Left lobe of liver (tissue), 2 donors: ENCODE measurements around the gene MYH11. TPM values are rescaled to one million over a fixed set of nuclear protein-coding genes. Genes with fewer than 3 reads are reported as not detected.

ENCODE experiments used
- ATAC-seq: fragments of 200-7000 bp; cut with Tn5 transposase; one replicate; pipeline ENCODE4 v1.9.1; 2020; ENCODE audit warnings: mild to moderate bottlenecking, moderate library complexity
- DNase-seq: peaks from one replicate; pipeline ENCODE4 v3.0.0-alpha.2; 2020; ENCODE audit warnings: low spot score
- total RNA-seq: library from RNA; stranded (reverse); gene quantifications from one replicate; pipeline ENCODE4 v1.2.1, GENCODE V29; 2021
- donor health status: DM: no; HTN: no; CAD: no; lungs with moderate emphysema.
- donor health status: DM: no; HTN: yes; CAD: no.

The MYH11 gene
- 2.7 TPM for total RNA-seq

DNA sequence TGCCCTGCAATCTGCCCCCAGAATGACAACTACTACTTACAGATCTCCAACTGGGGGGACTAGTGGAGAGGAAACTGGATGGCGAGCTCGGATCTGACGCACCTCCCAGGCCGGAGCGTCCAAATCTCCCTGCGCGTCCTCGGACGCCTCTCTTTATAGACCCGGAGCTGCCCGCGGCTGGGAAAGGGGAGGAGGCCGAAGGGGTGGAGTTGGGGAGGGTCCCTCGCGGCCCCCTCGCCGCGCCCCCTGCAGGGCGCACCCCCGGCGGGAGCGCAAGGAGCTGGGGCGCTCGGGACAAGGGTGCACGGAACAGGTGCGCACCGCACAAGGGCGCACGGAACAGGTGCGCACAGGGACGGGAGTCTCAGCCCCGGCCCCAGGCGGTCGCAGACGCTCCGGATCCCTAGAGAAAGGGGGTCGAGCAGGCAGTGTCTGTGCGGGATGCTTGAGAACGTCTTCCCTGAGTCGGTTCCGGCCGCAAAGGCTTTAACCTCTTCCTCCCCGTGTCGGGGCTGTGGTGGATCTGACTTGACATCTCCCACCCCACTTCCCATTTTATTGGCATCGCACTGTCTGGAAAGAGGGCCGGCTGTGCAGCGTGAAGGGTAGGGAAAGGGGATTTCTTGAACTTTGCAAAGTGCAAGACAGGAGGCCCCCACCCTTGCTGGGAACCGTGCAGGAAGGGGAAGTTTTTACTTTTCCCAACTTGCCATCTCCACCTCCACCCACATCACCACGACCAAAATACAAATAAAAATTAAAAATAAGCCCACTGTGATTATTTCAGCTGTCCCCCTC lies at the start of gene MYH11:
TSS of gene MYH11 (minus strand) at position 128 of the 798 bp plus-strand sequence. CDS start 18,776 bp downstream, outside the sequence.
- ATAC-seq (no peak), DNase-seq (no peak)

DNA sequence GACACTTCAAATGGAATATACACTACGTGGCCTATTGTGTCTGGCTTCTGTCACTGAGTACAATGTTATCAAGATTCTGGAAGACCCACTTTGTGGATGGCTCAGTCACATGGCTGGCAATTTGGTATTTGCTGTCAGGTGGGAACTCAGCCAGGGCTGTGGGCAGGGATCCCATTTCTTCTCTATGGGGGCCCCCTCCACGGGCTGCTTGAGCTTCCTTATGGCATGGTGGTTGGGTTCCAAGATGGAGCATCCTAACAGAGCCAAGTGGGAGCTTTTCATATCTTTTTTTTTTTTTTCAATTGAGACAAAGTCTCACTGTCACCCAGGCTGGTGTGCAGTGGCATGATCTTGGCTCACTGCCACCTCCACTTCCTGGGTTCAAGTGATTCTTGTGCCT lies 49.6 kb upstream of the MYH11 start:
- ATAC-seq (no peak), DNase-seq (no peak)

DNA sequence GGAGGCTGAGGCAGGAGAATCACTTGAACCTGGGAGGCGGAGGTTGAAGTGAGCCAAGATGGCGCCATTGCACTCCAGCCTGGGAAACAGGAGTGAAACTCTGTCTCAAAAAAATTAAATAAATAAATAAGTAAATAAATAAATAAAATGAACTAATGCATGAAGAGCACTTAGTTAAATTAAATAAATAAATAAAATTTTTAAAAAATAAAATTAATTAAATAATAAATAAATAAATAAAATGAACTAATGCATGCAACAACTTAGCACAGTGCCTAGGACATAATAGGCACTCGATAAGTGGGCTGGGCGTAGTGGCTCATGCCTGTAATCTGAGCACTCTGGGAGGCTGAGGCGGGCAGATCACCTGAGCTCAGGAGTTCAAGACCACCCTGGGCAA lies 47.1 kb upstream of the MYH11 start:
- ATAC-seq (no peak), DNase-seq (no peak)

DNA sequence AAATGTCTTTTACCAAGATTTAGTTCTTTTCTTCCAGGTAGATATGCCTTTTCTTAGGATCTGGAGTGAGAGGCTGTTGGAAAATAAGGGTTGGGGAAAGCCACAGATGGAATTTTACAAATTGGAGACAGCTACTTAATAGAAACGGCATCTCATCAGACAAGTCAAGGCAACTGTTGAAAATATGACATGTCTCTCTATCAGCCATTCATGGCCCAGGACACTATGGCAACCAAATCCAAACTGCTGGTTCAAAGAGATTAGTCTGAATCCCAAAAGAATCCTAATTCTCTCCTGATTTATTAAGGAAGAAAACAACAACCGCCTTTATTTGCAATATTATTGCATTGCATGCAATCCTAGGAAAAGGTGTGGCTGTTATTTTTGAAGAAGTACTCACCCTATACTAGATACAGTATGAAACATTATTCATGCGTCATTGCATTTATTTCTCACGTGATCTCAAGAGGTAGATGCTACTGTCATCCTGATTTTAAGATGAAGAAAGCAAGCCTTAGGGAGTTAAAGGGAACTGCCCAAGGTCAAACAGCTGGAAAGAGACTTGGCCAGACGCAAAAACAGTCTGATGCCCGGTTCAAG lies 44.2 kb upstream of the MYH11 start:
- DNase-seq = no peak
- no peak for ATAC-seq

DNA sequence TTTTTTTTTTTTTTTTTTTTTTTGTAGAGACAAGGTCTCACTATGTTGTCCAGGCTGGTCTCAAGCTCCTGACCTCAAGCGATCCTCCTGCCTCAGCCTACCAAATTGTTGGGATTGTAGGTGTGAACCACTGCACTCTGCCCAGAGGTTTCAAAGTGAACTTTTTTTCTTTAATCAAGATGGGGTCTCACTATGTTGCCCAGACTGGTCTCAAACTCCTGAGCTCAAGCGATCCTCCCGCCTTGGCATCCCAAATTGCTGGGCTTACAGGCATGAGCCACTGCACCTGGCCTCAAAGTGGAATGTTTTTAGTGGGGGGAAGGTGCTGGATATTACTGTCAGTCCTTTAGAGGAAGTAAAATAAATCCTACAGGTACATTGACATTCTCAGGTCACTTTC lies 43.5 kb upstream of the MYH11 start:
- DNase-seq (no peak), ATAC-seq (no peak)

DNA sequence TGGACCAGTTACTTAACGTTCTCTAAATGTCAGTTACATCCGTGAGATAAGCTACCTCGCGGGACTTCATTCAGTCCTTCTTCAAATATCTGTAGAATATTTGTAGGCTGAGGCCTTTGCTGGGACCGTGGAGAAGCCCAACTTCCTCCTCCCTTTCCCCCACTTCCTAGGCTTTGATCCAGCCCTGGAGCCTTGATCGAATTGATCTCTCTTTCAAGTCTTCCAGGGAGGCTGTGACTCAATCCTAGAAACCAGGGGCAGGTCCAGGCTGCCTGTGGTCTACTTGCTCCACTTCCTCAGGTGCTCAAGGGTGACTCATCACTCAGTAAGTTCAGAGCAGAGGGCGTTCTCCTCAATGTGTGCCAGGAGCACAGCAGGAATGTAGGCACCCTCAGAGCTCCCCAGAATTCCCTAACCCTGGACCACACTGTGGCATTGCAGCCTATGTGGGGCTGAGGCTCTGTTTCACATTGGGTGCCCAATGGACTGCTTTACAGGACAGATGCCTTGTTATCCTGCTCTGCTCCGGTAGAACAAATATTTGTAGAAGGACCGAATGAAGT lies 42.8 kb upstream of the MYH11 start:
- ATAC-seq = peak; percentile 23
- DNase-seq = no peak

DNA sequence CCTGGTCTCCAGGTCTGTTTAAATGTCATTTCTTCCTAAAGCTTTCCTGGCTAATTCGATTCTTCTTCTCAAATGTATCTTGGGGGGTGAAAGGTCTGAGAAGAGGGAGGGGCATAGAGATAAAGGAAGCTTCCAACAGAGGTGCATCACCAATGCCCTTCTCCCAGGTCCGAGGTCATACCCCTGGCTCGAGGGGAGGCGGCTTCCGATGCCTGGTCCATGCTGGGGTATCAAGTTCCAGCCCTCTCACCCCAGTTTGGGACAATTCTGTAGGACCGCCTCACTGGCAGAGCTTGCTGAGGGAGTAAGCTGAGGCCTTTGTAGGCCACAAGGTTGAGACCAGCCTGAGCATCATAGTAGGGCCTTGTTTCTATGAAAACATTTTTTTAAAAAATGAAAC lies 41.8 kb upstream of the MYH11 start:
- no peak for ATAC-seq

DNA sequence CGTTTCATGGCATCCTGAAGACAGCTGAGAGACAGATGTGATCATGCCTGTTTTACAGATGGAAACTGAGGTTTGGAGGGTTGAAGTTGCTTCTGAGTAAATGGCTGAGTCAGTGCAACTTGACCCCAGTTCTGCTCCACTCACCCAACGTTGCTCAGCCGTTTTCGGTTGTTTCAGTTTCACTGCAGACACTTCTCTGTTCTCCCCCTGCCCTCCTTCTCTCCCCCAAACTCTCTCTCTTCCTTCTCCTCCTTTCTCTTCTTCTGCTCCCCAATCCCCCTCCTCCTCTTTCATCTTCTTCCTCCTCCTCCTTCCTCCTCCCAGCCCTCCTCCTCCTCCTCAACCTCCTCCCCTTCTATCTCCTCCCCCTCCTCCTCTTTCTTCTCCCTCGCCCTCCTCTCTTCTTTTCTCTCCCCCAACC lies 41.0 kb upstream of the MYH11 start:
- DNase-seq (no peak), ATAC-seq (no peak)

More for the DNA sequence above, 41.8 kb upstream of the MYH11 start:
- no peak for DNase-seq

DNA sequence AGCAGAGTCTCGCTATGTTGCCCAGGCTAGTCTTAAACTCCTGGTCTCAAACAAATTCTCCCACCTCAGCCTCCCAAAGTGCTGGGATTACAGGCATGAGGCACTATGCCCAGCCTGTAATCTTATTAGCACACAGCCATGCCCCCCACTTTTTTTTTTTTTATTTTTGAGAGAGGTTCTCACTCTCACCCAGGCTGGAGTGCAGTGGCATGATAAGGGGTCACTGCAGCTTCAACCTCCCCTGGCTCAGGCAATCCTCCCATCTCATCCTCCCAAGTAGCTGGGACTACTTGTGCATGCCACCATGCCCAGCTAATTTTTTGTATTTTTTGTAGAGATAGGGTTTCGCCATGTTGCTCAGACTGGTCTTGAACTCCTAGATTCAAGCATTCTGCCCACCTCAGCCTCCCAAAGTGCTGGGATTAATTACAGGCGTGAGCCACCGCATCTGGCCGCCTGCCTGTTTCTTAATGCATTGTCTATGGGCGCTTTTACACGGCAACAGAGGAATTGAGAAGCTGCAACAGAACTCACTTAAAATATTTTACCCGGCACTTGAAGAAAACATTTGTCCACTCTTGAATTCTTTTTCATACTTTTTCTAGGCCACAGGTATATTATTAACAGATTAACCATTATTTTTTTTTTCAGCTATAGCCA lies 40.4 kb upstream of the MYH11 start:
- DNase-seq (no peak), ATAC-seq (no peak)

DNA sequence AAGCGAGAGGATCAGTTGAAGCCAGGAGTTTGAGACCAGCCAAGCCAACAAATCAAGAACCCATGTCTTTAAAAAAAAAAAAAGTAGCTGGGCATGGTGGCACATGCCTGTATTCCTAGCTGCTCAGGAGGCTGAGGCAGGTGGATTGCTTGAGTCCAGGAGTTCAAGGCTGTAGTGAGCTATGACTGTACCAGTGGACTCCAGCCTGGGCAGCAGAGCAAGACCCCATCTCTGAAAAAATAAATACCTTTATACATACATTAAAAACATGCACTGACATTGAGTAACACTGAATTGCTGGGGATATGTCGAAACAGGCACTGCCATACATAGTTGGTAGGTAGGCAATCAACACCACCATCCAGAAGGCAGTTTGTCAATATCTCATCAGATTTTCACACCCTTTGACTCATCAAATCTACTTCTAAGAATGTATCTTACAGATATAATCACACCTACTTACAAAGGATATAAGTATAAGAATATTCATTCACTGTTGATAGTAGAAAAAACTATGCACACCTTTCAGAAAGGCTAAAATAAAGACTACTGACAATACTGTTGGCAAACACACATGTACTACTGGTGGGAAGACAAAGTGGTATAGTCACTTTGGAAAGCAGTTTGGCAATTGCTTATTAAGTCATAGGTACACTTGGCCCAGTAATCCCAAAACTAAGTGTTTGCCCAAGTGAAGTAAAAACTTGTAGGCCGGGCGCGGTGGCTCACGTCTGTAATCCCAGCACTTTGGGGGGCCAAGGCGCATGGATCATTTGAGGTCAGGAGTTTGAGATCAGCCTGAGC lies 37.9 kb upstream of the MYH11 start:
- ATAC-seq (no peak), DNase-seq (no peak)

DNA sequence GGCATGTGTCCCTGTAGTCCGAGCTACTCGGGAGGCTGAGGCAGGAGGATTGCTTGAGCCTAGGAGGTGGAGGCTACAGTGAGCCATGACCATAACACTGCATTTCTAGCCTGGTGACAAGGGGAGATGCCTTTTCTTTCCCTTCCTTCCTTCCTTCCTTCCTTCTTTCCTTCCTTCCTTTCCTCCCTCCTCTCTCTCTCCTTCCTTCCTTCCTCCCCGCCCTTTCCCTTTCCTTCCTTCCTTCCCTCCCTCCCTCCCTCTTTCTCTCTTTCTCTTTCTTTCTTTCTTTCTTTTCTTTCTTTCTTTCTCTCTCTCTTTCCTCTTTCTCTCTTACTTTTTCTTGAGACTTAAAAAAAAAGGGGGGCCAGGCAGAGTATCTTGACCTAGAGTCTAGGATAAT lies 34.7 kb upstream of the MYH11 start:
- ATAC-seq (no peak), DNase-seq (no peak)

DNA sequence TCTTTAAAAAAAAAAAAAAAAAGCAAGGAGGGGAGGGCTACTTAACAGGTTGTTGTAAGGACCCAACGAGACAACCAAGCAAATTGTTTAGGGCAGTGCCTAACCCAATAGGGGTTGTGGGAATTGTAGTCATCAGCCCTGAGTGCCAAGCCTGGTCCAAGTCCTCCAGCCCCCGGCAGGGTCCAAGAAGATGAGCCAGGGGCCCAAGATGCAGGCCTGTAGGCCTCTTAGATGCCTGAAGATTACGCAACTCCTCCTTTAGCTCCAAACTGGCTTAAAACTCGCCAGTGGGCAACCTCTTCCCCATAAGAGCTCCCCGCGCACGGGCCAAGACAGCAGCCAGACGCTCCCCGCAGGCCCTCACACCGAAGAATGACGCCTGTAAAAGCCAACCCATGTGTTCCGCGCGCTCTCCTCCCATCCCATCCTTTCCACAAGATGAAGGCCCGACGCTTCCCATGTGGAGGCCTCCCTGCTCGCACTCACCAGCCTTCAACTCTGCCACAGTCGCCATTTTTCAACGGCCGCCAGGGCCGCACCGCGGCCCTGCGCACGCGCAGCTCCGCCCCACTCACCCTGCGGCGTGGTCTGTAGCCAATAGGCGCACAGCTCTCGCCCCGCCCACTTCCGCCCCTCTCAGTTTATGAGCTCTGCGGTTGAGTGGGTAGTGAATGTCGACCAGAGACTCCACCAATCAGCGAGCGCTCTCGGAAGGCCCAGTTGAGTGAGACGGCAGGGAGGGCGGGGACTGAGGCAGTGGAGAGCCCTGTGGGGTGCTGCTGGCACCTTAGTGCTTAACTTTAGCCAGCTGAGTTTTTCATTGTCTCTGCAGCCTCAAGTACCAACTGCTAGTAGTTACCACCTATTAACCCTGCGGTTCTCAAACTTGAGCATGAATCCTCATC lies 31.5 kb upstream of the MYH11 start, which contains the start of gene CEP20:
TSS of gene CEP20 (minus strand) at position 532 of the 905 bp plus-strand sequence. CDS start at position 514, 18 bp downstream.
- ATAC-seq (peak; percentile 99), DNase-seq (peak; percentile 99)

DNA sequence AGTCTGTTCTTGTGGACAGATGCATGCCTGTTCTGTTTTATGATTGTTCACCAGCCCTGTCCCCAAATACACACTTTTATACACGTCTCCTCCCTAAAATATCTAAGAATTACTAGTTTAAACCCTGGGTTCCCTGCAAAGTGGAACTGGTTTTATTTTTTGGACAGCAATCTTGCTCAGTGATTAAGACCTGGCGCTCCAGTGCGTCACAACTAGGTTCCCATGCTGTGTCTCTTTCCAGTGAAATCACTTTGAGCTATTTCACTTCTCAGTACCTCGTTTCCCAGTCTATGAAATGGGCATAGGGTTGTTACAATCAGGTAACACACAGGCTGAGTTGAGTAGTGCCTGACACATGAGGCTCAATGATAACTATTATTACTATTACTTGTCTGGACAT lies 30.5 kb upstream of the MYH11 start:
- no peak for ATAC-seq
- DNase-seq = no peak

DNA sequence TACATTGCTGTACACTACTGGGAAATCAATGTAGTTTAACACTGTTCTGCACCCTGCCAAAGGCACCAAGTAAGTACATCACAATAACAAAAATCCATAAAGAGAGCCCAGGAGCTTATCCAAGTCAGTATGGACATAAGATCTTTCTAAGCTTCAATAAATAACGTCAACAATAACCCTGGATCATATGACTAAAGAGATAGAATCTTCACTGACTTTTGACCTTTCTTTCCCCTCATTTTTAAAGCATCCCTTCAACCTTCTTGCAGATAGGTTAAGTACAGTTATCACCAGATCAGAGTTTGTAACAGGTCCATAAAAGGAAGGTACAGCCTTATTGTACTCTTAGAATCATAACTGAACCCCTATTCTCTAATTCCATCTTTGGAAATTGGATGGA lies 29.2 kb upstream of the MYH11 start:
- ATAC-seq (no peak), DNase-seq (no peak)

DNA sequence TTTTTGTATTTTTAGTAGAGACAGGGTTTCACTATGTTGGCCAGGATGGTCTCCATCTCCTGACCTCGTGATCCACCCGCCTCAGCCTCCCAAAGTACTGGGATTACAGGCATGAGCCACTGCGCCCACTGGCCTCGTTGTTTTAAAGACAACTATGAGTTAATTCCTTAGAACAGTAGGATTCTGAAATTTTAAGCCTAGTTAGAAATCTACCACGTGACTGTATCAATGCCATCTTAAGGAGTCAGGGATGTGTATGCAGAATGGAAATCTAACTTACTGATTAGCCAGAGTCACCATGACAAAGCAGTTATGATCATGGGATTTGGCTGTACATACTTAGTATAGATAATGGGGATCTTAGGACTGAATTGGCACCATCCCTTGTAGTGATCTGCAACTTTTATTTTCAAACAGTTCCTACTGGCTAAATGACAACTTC lies 28.8 kb upstream of the MYH11 start:
- ATAC-seq = no peak
- DNase-seq = no peak

DNA sequence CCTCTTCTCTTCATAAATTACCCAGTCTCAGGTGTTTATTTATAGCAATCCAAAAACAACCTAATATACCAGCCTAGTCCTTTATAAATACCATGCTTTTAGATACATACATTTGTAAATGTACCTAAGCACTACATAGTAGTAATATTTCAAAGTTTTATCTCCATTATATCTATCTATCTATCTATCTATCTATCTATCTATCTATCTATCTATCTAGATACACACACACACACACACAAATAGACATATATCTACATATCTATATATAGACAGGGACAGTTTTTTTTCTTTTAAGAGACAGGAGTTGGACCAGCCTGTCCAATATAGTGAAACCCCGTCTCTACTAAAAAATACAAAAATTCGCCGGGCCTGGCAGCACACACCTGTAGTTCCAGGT lies 25.7 kb upstream of the MYH11 start:
- no peak for DNase-seq
- ATAC-seq = no peak

DNA sequence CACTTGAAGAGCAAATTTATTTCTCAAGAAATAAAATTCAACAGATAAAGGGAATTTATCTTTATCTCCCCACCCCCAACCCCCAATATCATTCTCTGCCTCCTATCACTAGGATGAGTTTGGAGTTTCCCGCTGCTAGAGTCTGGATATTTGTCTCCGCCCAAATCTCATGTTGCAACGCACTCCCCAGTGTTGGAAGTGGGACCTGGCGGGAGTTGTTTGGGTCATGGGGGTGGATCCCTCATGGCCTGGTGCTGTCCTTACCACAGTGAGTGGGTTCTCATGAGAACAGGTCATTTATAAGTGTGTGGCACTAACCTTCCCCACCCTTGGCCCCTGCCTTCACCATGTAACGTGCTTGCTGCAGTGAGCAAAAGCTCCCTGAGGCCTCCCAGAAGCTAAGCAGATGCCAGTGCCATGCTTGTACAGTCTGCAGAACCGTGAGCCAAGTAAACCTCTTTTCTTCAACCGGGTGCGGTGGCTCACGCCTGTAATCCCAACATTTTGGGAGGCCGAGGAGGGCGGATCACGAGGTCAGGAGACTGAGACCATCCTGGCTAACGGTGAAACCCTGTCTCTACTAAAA lies 25.1 kb upstream of the MYH11 start:
- ATAC-seq = no peak
- DNase-seq = no peak

DNA sequence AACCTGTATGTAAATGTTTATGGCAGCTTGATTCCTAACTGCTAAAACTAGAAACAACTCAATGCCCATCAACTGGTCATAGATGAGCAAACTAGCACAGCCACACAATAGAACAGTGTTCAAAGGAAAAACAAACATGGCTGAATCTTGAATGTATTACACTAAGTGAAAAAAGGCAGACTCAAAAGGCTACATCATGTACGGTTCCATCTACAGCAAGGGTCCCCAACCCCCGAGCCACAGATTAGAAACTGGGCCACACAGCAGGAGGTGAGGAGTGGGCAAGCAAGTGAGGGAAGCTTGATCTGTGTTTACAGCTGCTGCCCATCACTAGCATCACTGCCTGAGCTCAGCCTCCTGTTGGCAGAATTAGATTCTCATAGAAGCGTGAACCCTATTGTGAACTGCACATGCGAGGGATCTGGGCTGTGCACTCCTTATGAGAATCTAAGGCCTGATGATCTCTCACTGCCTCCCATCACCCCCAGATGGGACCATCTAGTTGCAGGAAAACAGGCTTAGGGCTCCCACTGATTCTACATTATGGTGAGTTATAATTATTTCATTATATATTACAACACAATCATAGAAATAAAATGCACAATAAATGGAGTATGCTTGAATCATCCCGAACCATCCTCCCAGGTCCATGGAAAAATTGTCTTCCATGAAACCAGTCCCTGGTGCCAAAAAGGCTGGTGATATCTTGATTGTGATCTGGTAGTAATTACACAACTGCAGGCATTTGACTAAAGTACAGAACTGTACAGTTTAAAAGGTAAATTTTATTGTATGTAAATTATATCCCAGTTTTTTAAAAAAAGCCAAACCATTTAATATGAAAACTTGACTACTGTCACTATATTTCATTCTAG lies 23.8 kb upstream of the MYH11 start:
- ATAC-seq = no peak
- DNase-seq = no peak
